ENCODE data around the gene CACTIN. TPM values are rescaled to one million over a fixed set of nuclear protein-coding genes. Genes with fewer than 3 reads are reported as not detected.

The CACTIN gene
- total RNA-seq, 1 donor from 2014 or later, result 38.9 TPM

- DNase-seq (ENCODE audit: low read depth), result no peak
- no peak overlapping the region for H3K4me3 ChIP-seq (ENCODE audit: low read depth, low read length)
- TF ChIP-seq CTCF (conservative IDR thresholded peaks at IDR 0.05; ENCODE audit: low read depth, low read length), result no peak
These were observed 11.9 kb upstream of the CACTIN start for GRCh38 chr19:3638208-3639193.

- no peak for DNase-seq (ENCODE audit: low read depth)
- no peak for TF ChIP-seq CTCF (conservative IDR thresholded peaks at IDR 0.05; ENCODE audit: low read depth, low read length)
- no peak overlapping the region for H3K4me3 ChIP-seq (ENCODE audit: low read depth, low read length)
These were observed 11.0 kb upstream of the CACTIN start for GRCh38 chr19:3637621-3638020.

- no peak for DNase-seq (ENCODE audit: low read depth)
- no peak overlapping the region for H3K4me3 ChIP-seq (ENCODE audit: low read depth, low read length)
- TF ChIP-seq CTCF (conservative IDR thresholded peaks at IDR 0.05; ENCODE audit: low read depth, low read length), result no peak
These were observed 10.4 kb upstream of the CACTIN start for GRCh38 chr19:3636962-3637361.

- DNase-seq (ENCODE audit: low read depth), result no peak
- no peak overlapping the region for H3K4me3 ChIP-seq (ENCODE audit: low read depth, low read length)
- TF ChIP-seq CTCF (conservative IDR thresholded peaks at IDR 0.05; ENCODE audit: low read depth, low read length), result no peak
These were observed 9.9 kb upstream of the CACTIN start for GRCh38 chr19:3636506-3636905.

GRCh38 chr19:3634496-3635045 lies 8.0 kb upstream of the CACTIN start:
- no peak for DNase-seq (ENCODE audit: low read depth)
- no peak for TF ChIP-seq CTCF (conservative IDR thresholded peaks at IDR 0.05; ENCODE audit: low read depth, low read length)
- no peak overlapping the region for H3K4me3 ChIP-seq (ENCODE audit: low read depth, low read length)

GRCh38 chr19:3633559-3633988 lies 7.0 kb upstream of the CACTIN start:
- DNase-seq (ENCODE audit: low read depth), result no peak
- TF ChIP-seq CTCF (conservative IDR thresholded peaks at IDR 0.05; ENCODE audit: low read depth, low read length), result no peak
- H3K4me3 ChIP-seq (ENCODE audit: low read depth, low read length), result no peak overlapping the region

All from epithelial cell of proximal tubule (primary cell).